A549 treated with CORT108297 at 1 μM for 4 hours (cell line): ENCODE results near the gene SLC9A9. TPM values are rescaled to one million over a fixed set of nuclear protein-coding genes. Genes with fewer than 3 reads are reported as not detected.

Experiments
- total RNA-seq: library from RNA; stranded (reverse); fragments of 200-300 nt; extraction: Qiagen RNA extraction; gene quantifications from 5 replicates; pipeline ENCODE4 v1.2.3, GENCODE V29; 2022

Gene SLC9A9
- total RNA-seq: 0.18 to 0.29 TPM (median 0.25 TPM) in 5 replicates

DNA sequence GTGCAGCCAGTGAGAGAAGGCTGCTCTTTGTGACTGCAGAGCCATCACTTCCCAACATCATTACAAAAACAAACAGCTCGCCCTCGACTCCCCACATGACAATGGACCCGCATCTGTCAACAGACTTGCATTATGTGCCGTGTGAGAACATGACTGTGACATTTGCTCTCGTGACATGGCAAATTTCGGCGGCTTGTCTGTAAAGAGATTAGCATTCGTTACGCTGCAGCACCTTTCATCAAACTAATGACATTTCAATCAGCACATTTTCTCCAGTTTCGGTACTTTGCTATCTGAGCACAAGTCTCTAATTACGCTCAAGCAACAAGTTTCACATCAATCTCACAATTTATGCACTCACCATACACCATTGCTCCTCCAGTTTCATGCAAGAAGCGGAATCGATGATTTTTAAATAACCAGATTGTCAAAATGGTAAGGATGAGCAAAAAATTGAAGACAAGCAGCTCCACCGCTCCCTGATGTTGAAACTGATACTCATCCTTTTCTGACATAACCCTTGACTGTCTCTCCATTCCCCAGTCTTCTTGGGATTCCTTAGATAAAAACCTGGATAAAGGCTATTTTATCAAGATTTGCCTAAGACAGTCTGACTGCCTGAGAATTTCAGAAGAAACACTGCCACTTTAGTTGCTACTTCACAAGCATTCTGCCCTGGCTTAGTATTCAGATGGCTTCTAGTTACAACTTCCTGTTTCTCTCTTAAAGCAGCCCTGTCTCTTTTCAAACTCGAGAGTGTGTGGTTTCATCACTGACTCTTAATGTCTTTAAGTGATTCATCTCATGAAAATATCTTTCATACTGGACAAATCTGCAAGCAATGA lies at the start of gene SLC9A9:
Gene SLC9A9 (minus strand): TSS at position 682 of the 845 bp plus-strand sequence. CDS start 146 bp downstream, at position 536.

Other genes starting within 250 kb of the SLC9A9 start
- gene DIPK2A, start 123.4 kb upstream of the SLC9A9 start, total RNA-seq: 5.6 to 7.5 TPM (median 7.3 TPM) in 5 replicates